Suprapubic skin (tissue), 4 donors: ENCODE data around the gene RASGEF1C. TPM values are rescaled to one million over a fixed set of nuclear protein-coding genes. Genes with fewer than 3 reads are reported as not detected.

Experiments
- DNase-seq, 2 donors: peaks; one replicate each; pipeline ENCODE4 v3.0.0-alpha.2; 2019; ENCODE audit warnings: low spot score in 2 of 2
- H3K27ac ChIP-seq: fragments of 200-600 bp; sonication (generic); one replicate; pipeline ENCODE4 v1.5.1; 2019
- H3K27me3 ChIP-seq: fragments of 200-600 bp; sonication (generic); one replicate; pipeline ENCODE4 v1.5.1; 2019
- H3K36me3 ChIP-seq: fragments of 200-600 bp; sonication (generic); one replicate; pipeline ENCODE4 v1.5.1; 2019
- H3K4me1 ChIP-seq: fragments of 200-600 bp; sonication (generic); one replicate; pipeline ENCODE4 v1.5.1; 2019
- H3K4me3 ChIP-seq: fragments of 200-600 bp; sonication (generic); one replicate; pipeline ENCODE4 v1.5.1; 2019; ENCODE audit warnings: mild to moderate bottlenecking
- H3K9me3 ChIP-seq: fragments of 200-600 bp; sonication (generic); one replicate; pipeline ENCODE4 v1.5.1; 2019
- EP300 ChIP-seq: sonication (generic); formaldehyde crosslinking; IDR thresholded peaks from one replicate; pipeline ENCODE4 v1.6.1; 2017; ENCODE audit warnings: antibody characterized with exemption
- POLR2A ChIP-seq, 2 donors: fragments of 450-650 bp; IDR thresholded peaks; one replicate each; pipeline ENCODE4 v1.6.1; 2017; ENCODE audit warnings: antibody characterized with exemption in 2 of 2, mild to moderate bottlenecking in 2 of 2, moderate library complexity in 2 of 2
- POLR2AphosphoS5 ChIP-seq, 3 donors: sonication (generic); formaldehyde crosslinking; IDR thresholded peaks; one replicate each; pipeline ENCODE4 v1.6.1; 2017; ENCODE audit warnings: antibody characterized with exemption in 3 of 3
- WGBS: methylation state at CpG from one replicate; pipeline ENCODE4 v1.1.5; 2018; 5-methylcytosine and 5-hydroxymethylcytosine counted together
- total RNA-seq, 4 donors: library from RNA; depleted of rRNA; stranded (reverse); fragments of >200 nt; gene quantifications; one replicate each; pipeline ENCODE4 v1.1.0, GENCODE V29; 2016
- TF ChIP-seq, protein P1 (sequence below), 2 donors: fragments of 200-600 bp in 1 of 2; fragments of 450-650 bp in 1 of 2; sonication (generic) in 1 of 2; IDR thresholded peaks; one replicate each; pipeline ENCODE4 v1.5.1; 2016 to 2019; ENCODE audit warnings: antibody characterized with exemption in 2 of 2, mild to moderate bottlenecking in 1 of 2, moderate library complexity in 1 of 2

RASGEF1C gene
- total RNA-seq, 4 donors from 2014 or later = 0.64 to 0.89 (median 0.81) TPM

DNA sequence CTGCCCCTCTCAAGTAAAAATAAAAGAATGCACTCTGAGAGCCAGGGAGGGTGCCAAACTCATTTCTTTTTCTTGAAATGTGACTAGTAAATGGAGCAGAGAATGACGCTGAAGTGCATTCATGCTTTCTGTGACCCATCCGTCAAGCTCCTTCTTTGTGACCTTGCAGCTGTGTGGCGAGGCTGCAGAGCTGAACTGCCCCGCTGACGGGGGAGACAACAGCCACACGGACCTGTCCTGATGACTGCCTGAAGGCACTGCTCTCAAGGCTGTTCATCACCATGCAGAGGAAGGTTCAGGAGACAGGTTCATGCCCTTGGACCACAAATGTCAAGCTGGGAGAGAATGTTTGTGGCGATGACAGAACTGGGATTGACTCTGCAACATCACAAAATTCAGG, 21.0 kb upstream of the RASGEF1C start:
- WGBS = 79% methylated on average over 7 of the region's 7 CpGs
- Histone ChIP-seq H3K27me3 (no peaks in the 10 kb centered on the region), H3K4me3 (no peak overlapping the region), H3K9me3 (peaks cover 27% of the 10 kb centered on the region), H3K27ac (no peak overlapping the region), H3K4me1 (no peaks in the 10 kb centered on the region), H3K36me3 (peaks cover 35% of the 10 kb centered on the region)
- TF ChIP-seq POLR2A (IDR thresholded peaks at IDR 0.05) = no peak
- TF ChIP-seq EP300 = no peak
- no peak for DNase-seq

DNA sequence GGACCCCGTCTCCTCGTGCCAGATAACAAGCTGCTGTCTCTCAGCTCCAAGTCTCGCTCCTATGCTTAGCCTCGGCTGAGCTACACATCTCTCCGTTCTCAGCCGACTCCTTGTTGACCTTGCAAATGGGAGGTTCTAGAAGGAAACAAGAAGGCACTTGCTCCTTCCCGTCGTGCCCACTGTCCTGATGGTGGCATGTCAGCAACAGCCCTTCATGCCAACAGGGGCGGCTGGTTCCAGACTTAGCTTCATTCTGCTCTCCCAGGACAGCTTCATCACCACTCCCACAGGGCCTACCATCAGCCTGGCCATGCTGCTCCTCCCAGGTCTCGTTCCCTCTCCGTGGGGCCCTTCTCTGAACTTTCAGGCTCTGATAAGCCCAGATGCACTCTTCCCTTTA, 13.0 kb upstream of the RASGEF1C start:
- Histone ChIP-seq H3K9me3 (peaks cover 43% of the 10 kb centered on the region), H3K4me1 (no peaks in the 10 kb centered on the region), H3K27me3 (no peaks in the 10 kb centered on the region), H3K27ac (no peak overlapping the region), H3K4me3 (no peak overlapping the region), H3K36me3 (no peaks in the 10 kb centered on the region)
- DNase-seq = no peak
- no peak for TF ChIP-seq EP300
- no peak for TF ChIP-seq POLR2AphosphoS5 (IDR thresholded peaks at IDR 0.05)
- no peak for TF ChIP-seq POLR2A (IDR thresholded peaks at IDR 0.05)
- TF ChIP-seq, protein P1, sequence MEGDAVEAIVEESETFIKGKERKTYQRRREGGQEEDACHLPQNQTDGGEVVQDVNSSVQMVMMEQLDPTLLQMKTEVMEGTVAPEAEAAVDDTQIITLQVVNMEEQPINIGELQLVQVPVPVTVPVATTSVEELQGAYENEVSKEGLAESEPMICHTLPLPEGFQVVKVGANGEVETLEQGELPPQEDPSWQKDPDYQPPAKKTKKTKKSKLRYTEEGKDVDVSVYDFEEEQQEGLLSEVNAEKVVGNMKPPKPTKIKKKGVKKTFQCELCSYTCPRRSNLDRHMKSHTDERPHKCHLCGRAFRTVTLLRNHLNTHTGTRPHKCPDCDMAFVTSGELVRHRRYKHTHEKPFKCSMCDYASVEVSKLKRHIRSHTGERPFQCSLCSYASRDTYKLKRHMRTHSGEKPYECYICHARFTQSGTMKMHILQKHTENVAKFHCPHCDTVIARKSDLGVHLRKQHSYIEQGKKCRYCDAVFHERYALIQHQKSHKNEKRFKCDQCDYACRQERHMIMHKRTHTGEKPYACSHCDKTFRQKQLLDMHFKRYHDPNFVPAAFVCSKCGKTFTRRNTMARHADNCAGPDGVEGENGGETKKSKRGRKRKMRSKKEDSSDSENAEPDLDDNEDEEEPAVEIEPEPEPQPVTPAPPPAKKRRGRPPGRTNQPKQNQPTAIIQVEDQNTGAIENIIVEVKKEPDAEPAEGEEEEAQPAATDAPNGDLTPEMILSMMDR (IDR thresholded peaks at IDR 0.05) = no peak
- 92% methylated on average over 11 of the region's 11 CpGs for WGBS

DNA sequence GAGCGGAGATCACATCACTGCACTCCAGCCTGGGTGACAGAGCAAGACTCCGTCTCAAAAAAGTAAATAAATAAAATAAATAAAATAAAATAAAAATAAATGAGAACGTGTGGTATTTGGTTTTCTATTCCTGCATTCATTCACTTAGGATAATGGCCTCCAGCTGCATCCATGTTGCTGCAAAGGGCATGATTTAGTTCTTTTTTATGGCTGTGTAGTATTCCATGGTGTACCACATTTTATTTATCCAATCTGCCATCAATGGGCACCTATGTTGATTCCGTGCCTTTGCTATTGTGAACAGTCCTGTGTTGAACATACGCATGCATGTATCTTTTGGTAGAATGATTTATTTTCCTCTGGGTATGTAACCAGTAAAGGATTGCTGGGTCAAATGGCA, 8.8 kb upstream of the RASGEF1C start:
- no peak overlapping the region for H3K27ac ChIP-seq
- H3K9me3 ChIP-seq = peaks cover 38% of the 10 kb centered on the region
- peaks cover under 1% of the 10 kb centered on the region for H3K4me1 ChIP-seq
- H3K4me3 ChIP-seq = no peak overlapping the region
- DNase-seq = no peak
- no peaks in the 10 kb centered on the region for H3K36me3 ChIP-seq
- WGBS = 98% methylated on average over 5 of the region's 5 CpGs
- no peak for TF ChIP-seq POLR2AphosphoS5 (IDR thresholded peaks at IDR 0.05)
- TF ChIP-seq, protein P1 (IDR thresholded peaks at IDR 0.05) = no peak
- TF ChIP-seq EP300 = no peak
- no peak for TF ChIP-seq POLR2A (IDR thresholded peaks at IDR 0.05)
- no peaks in the 10 kb centered on the region for H3K27me3 ChIP-seq

DNA sequence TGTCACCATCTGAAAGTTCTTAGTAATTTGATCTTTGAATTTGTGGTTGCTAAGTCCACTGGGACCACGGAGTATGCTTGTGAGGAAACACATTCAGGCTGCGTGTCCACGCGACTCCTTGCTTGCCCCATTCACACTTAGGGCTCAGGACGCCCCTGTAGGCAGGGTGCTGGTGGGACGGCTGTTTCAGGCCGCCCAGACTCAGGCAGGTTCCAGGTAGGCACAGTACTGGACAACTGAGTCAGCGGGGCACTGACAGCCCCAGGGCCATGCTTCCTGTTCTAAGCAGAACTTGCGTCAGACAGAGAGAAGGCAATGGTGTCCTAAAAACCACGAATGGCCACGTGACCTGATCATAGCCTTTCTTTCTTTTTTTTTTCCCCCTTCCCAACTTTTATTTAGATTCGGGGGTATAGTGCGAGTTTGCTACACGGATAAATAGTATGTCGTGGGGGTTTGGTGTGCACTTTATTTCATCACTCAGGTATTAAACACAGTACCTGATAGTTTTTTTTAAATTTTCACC, 7.7 kb upstream of the RASGEF1C start:
- H3K9me3 ChIP-seq = peaks cover 27% of the 10 kb centered on the region
- DNase-seq = no peak
- H3K4me3 ChIP-seq = no peak overlapping the region
- H3K4me1 ChIP-seq = peaks cover 4% of the 10 kb centered on the region
- H3K27me3 ChIP-seq = peaks cover 2% of the 10 kb centered on the region
- no peaks in the 10 kb centered on the region for H3K36me3 ChIP-seq
- TF ChIP-seq EP300 (no peak), POLR2A (IDR thresholded peaks at IDR 0.05) (no peak), POLR2AphosphoS5 (IDR thresholded peaks at IDR 0.05) (no peak)
- TF ChIP-seq, protein P1 (IDR thresholded peaks at IDR 0.05) = no peak
- 93% methylated on average over 13 of the region's 15 CpGs for WGBS
- no peak overlapping the region for H3K27ac ChIP-seq

DNA sequence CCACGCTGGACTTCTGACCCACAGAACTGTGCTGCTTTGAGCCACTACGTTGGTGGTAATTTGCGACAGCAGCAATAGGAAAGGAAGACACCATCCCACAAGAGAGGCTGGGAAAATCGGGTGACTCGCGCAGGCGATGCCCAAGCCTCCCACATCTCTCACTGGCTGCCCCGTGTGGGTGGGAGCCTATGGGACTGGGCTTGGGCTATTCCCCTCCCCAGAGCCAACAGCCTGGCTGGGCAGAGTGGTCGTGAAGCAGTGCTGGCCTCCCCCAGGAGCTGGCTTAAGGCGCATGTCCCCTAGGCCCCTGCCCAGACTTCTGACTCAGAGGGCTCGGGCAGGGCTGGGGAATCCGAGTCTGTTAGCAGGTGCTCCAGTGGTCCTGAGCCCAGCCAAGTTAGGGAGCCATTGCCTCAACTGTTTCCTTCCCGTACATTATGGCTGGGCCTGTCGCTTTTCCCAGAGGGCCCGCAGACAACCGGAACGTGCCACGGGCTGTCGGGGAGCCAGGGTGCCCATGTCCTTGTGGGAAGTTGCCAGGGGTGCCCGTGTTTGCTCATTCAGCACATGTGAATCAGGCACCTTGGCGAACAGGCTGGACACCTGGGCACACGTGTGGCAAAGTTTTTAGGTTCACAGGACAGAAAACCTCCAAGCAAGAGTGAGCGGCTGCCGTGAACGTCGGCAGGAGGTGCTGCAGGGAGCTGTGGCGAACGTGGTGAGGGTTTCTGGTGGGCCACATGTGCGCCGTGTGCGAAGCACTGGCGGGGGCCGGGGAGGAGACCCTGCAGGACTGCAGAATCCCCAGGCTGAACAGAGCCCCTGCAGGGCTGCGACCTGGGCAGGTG, 7.0 kb upstream of the RASGEF1C start:
- TF ChIP-seq, protein P1 (IDR thresholded peaks at IDR 0.05) = no peak
- no peak for TF ChIP-seq POLR2A (IDR thresholded peaks at IDR 0.05)
- TF ChIP-seq EP300 = no peak
- no peak for TF ChIP-seq POLR2AphosphoS5 (IDR thresholded peaks at IDR 0.05)
- Histone ChIP-seq H3K9me3 (peaks cover 21% of the 10 kb centered on the region), H3K4me1 (peaks cover 4% of the 10 kb centered on the region), H3K4me3 (no peak overlapping the region), H3K27me3 (peaks cover 4% of the 10 kb centered on the region), H3K36me3 (no peaks in the 10 kb centered on the region), H3K27ac (no peak overlapping the region)
- 88% methylated on average over 32 of the region's 34 CpGs for WGBS
- peak in 1 of 2 donors; percentile 68 for DNase-seq
